DND-41 (cell line): ENCODE data around the gene BPIFB1.

Source experiments
- ATAC-seq: fragments of 200-7000 bp; cut with Tn5 transposase; 3 replicates; pipeline ENCODE4 v1.9.1; 2021; ENCODE audit warnings: low read depth; ENCODE audit not compliant: insufficient read depth
- DNase-seq: peaks from one replicate; pipeline ENCODE4 v3.0.0-alpha.2; 2020
- H2AFZ ChIP-seq: 2 replicates; pipeline ENCODE4 v1.6.0; 2012; ENCODE audit warnings: low read depth, low read length
- H3K27ac ChIP-seq: 2 replicates; pipeline ENCODE4 v1.5.1; 2012; ENCODE audit warnings: low read length, inconsistent platforms
- H3K27me3 ChIP-seq: fragments of 200-600 bp; sonication (generic); 2 replicates; pipeline ENCODE4 v1.6.0; 2012; ENCODE audit warnings: low read length, mild to moderate bottlenecking, inconsistent platforms; ENCODE audit not compliant: insufficient read depth, poor library complexity
- H3K36me3 ChIP-seq: 2 replicates; pipeline ENCODE4 v1.5.1; 2012; ENCODE audit warnings: low read length, inconsistent platforms; ENCODE audit not compliant: insufficient read depth
- H3K4me1 ChIP-seq: 2 replicates; pipeline ENCODE4 v1.5.1; 2012; ENCODE audit warnings: mild to moderate bottlenecking, low read length; ENCODE audit not compliant: insufficient read depth
- H3K4me2 ChIP-seq: 2 replicates; pipeline ENCODE4 v1.6.0; 2012; ENCODE audit warnings: mild to moderate bottlenecking, moderate library complexity, low read length, inconsistent platforms; ENCODE audit not compliant: insufficient read depth
- H3K4me3 ChIP-seq, 2 experiments: fragments of 200-600 bp in 1 of 2; shearing (Covaris generic) in 1 of 2; 2 replicates each; pipeline ENCODE4 v1.5.1; 2012 to 2016; ENCODE audit warnings: inconsistent platforms in 2 of 2, low read length in 2 of 2, mild to moderate bottlenecking in 2 of 2, low read depth in 1 of 2, moderate library complexity in 1 of 2
- H3K79me2 ChIP-seq: 2 replicates; pipeline ENCODE4 v1.6.0; 2012; ENCODE audit warnings: low read length, inconsistent platforms; ENCODE audit not compliant: insufficient read depth
- H3K9ac ChIP-seq: 2 replicates; pipeline ENCODE4 v1.6.0; 2012; ENCODE audit warnings: low read depth, mild to moderate bottlenecking, inconsistent platforms, low read length, moderate library complexity
- H3K9me3 ChIP-seq: 2 replicates; pipeline ENCODE4 v1.5.1; 2012; ENCODE audit warnings: low read length, moderate library complexity, mild to moderate bottlenecking, inconsistent platforms; ENCODE audit not compliant: insufficient read depth, severe bottlenecking
- H4K20me1 ChIP-seq: 2 replicates; pipeline ENCODE4 v1.6.0; 2012; ENCODE audit warnings: low read length; ENCODE audit not compliant: insufficient read depth
- EZH2 ChIP-seq: IDR thresholded peaks from 3 replicates; pipeline ENCODE4 v1.6.1; 2012; ENCODE audit warnings: borderline replicate concordance, low read depth, mild to moderate bottlenecking, moderate library complexity, low read length, inconsistent platforms; ENCODE audit not compliant: severe bottlenecking
- TF ChIP-seq, protein P1 (sequence below): IDR thresholded peaks from 2 replicates; pipeline ENCODE4 v1.5.1; 2012; ENCODE audit warnings: borderline replicate concordance, low read length, moderate library complexity, mild to moderate bottlenecking; ENCODE audit not compliant: poor library complexity, severe bottlenecking; ENCODE audit errors: extremely low read depth

BPIFB1 gene

DNA sequence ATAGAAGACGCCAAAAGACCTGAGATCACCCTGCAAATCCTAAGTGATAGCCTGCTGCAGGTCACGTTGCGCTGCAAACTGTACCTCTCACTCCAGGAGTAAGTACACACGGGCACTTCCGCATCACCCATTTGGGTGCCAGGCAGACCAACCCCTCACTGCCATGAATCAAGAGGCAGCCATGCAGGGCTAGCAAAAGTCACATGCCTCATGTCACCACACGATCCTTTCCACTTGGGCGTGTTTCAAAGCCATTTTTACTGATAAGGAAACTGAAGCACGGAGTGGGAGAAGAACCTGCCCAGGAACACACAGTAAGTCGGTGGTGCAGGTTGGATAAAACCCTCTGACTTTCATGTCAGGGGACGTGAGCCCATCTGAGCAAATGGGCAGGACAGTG is 37.0 kb downstream of the BPIFB1 start:
- DNase-seq (no peak), ATAC-seq (no peak)
- Histone ChIP-seq H4K20me1 (no peaks in the 10 kb centered on the region), H3K4me3 (no peak overlapping the region), H3K27ac (no peak overlapping the region), H3K9ac (no peak overlapping the region), H3K4me1 (no peaks in the 10 kb centered on the region), H3K27me3 (peaks cover 12% of the 10 kb centered on the region), H3K4me2 (no peak overlapping the region), H2AFZ (no peak overlapping the region), H3K36me3 (no peaks in the 10 kb centered on the region), H3K9me3 (no peaks in the 10 kb centered on the region), H3K79me2 (no peaks in the 10 kb centered on the region)
- no peak for TF ChIP-seq EZH2
- TF ChIP-seq, protein P1, sequence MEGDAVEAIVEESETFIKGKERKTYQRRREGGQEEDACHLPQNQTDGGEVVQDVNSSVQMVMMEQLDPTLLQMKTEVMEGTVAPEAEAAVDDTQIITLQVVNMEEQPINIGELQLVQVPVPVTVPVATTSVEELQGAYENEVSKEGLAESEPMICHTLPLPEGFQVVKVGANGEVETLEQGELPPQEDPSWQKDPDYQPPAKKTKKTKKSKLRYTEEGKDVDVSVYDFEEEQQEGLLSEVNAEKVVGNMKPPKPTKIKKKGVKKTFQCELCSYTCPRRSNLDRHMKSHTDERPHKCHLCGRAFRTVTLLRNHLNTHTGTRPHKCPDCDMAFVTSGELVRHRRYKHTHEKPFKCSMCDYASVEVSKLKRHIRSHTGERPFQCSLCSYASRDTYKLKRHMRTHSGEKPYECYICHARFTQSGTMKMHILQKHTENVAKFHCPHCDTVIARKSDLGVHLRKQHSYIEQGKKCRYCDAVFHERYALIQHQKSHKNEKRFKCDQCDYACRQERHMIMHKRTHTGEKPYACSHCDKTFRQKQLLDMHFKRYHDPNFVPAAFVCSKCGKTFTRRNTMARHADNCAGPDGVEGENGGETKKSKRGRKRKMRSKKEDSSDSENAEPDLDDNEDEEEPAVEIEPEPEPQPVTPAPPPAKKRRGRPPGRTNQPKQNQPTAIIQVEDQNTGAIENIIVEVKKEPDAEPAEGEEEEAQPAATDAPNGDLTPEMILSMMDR, result no peak

DNA sequence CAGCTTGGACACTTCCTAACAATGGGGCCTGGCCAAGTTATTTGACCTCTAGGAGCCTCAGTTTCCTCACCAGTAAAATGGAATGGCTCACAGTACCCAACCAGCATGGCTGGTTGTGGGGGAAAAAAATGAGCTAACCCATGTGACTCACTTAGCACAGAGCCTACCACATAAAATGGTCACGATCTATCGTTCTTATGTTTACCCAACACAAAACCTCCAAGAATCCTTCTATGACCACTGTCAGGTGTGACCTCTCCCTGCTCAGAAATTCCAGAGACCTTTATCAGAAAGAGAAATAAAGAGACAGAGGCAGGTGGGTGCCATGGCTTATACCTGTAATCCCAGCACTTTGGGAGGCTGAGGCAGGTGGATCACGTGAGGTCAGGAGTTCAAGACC is 39.4 kb downstream of the BPIFB1 start:
- Histone ChIP-seq H3K36me3 (no peaks in the 10 kb centered on the region), H3K27me3 (peaks cover 18% of the 10 kb centered on the region), H3K79me2 (no peaks in the 10 kb centered on the region), H3K9me3 (no peaks in the 10 kb centered on the region), H3K4me2 (no peak overlapping the region), H4K20me1 (no peaks in the 10 kb centered on the region), H3K9ac (no peak overlapping the region), H3K4me3 (no peak overlapping the region), H3K27ac (no peak overlapping the region), H2AFZ (no peak overlapping the region), H3K4me1 (no peaks in the 10 kb centered on the region)
- TF ChIP-seq, protein P1, result no peak
- TF ChIP-seq EZH2, result no peak
- no peak for ATAC-seq
- no peak for DNase-seq

DNA sequence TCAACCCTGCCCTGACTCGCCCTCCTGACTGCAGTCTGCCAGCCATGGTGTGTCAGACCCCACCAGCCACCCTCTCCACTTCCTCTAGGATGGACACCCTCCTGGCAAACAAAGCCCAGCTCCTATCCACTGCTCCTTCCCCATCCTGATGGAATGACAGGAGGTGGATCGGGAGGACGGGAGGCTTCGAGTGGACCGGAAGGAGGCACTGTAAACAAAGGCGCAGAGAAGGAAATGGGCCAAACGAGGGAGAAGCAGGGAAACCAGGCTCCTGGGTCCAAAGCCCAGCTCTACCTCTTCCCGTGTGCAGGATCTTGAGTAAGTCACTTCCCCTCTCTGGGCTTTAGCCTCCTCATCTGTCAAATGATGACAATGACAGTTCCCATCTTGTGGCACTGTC is 40.2 kb downstream of the BPIFB1 start:
- Histone ChIP-seq H4K20me1 (no peaks in the 10 kb centered on the region), H3K4me2 (no peak overlapping the region), H3K4me3 (no peak overlapping the region), H3K79me2 (no peaks in the 10 kb centered on the region), H3K27me3 (peaks cover 21% of the 10 kb centered on the region), H3K9ac (no peak overlapping the region), H3K36me3 (no peaks in the 10 kb centered on the region), H2AFZ (no peak overlapping the region), H3K27ac (no peak overlapping the region), H3K9me3 (no peaks in the 10 kb centered on the region), H3K4me1 (no peaks in the 10 kb centered on the region)
- ATAC-seq (no peak), DNase-seq (no peak)
- no peak for TF ChIP-seq EZH2
- TF ChIP-seq, protein P1, result no peak

DNA sequence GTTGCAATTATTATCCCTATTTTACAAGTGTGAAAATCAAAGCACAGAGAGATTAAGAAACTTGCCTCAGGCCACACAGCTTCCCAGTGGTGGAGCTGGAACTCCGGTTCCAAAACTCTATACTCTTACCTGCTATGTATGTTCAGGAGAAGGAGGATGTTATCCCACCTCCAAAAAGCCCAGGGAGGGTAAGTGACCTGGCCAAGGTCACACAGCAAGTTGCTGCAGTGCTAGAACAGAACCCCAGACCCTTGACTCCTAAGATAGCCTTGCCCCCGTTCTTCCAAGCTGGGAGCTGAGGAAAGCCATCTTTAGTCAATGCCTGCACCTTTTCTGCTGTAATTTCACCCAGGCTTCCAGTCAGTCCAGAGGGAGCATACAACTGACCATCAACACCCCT is 42.3 kb downstream of the BPIFB1 start:
- no peaks in the 10 kb centered on the region for H3K36me3 ChIP-seq
- no peak overlapping the region for H3K4me2 ChIP-seq
- peaks cover 29% of the 10 kb centered on the region for H3K27me3 ChIP-seq
- no peaks in the 10 kb centered on the region for H3K4me1 ChIP-seq
- no peaks in the 10 kb centered on the region for H3K79me2 ChIP-seq
- DNase-seq, result no peak
- no peaks in the 10 kb centered on the region for H4K20me1 ChIP-seq
- no peak overlapping the region for H2AFZ ChIP-seq
- no peak overlapping the region for H3K4me3 ChIP-seq
- no peaks in the 10 kb centered on the region for H3K9me3 ChIP-seq
- TF ChIP-seq, protein P1, result no peak
- TF ChIP-seq EZH2, result no peak
- H3K27ac ChIP-seq, result no peak overlapping the region
- no peak overlapping the region for H3K9ac ChIP-seq
- ATAC-seq, result no peak
